GM23338 (cell line): ENCODE measurements around the gene RNF5. TPM values are rescaled to one million over a fixed set of nuclear protein-coding genes. Genes with fewer than 3 reads are reported as not detected.

Source experiments
- ATAC-seq: fragments of 200-7000 bp; cut with Tn5 transposase; 3 replicates; pipeline ENCODE4 v1.9.1; 2020
- DNase-seq: peaks from one replicate; pipeline ENCODE4 v3.0.0-alpha.2; 2015; ENCODE audit warnings: low spot score
- H2AFZ ChIP-seq: fragments of 200-600 bp; sonication (generic); 2 replicates; pipeline ENCODE4 v1.8.0; 2016; ENCODE audit warnings: antibody characterized with exemption, mild to moderate bottlenecking, moderate library complexity
- H3F3A ChIP-seq: fragments of 200-600 bp; sonication (generic); replicated peaks from 2 replicates; pipeline ENCODE4 v1.8.0; 2017; ENCODE audit warnings: antibody characterized with exemption, mixed run types, low read depth
- H3K27ac ChIP-seq: fragments of 200-600 bp; sonication (generic); 2 replicates; pipeline ENCODE4 v1.6.1; 2016; ENCODE audit warnings: low read depth
- H3K27me3 ChIP-seq: fragments of 200-600 bp; sonication (generic); 2 replicates; pipeline ENCODE4 v1.8.0; 2016; ENCODE audit warnings: mild to moderate bottlenecking, mixed run types, moderate library complexity; ENCODE audit not compliant: insufficient read depth
- H3K36me3 ChIP-seq: fragments of 200-600 bp; sonication (generic); 2 replicates; pipeline ENCODE4 v1.8.0; 2016; ENCODE audit warnings: mild to moderate bottlenecking; ENCODE audit not compliant: insufficient read depth
- H3K4me1 ChIP-seq: fragments of 200-600 bp; sonication (generic); 2 replicates; pipeline ENCODE4 v1.8.0; 2016; ENCODE audit warnings: mild to moderate bottlenecking, moderate library complexity; ENCODE audit not compliant: insufficient read depth
- H3K4me2 ChIP-seq: fragments of 200-600 bp; sonication (generic); 2 replicates; pipeline ENCODE4 v1.7.1; 2017; ENCODE audit warnings: mixed run types
- H3K4me3 ChIP-seq: fragments of 200-600 bp; sonication (generic); 2 replicates; pipeline ENCODE4 v1.6.1; 2016; ENCODE audit warnings: mixed run types
- H3K79me2 ChIP-seq: fragments of 200-600 bp; sonication (generic); replicated peaks from 2 replicates; pipeline ENCODE4 v1.8.0; 2017; ENCODE audit warnings: mild to moderate bottlenecking; ENCODE audit not compliant: insufficient read depth
- H3K9me2 ChIP-seq: fragments of 200-600 bp; sonication (generic); 2 replicates; pipeline ENCODE4 v1.8.0; 2017; ENCODE audit not compliant: insufficient read depth
- H4K20me1 ChIP-seq: fragments of 200-600 bp; sonication (generic); replicated peaks from 2 replicates; pipeline ENCODE4 v1.8.0; 2017; ENCODE audit warnings: mild to moderate bottlenecking; ENCODE audit not compliant: insufficient read depth
- H3K27ac Mint-ChIP-seq: 2 replicates; pipeline ENCODE4 v1.8.0; 2020; ENCODE audit warnings: inconsistent platforms, mild to moderate bottlenecking, moderate library complexity, mixed read lengths
- H3K27me3 Mint-ChIP-seq: 3 replicates; pipeline ENCODE4 v1.8.0; 2022; ENCODE audit warnings: low read depth, mild to moderate bottlenecking, moderate library complexity, mixed read lengths, inconsistent platforms; ENCODE audit not compliant: insufficient read depth, poor library complexity
- H3K36me3 Mint-ChIP-seq: 3 replicates; pipeline ENCODE4 v1.8.0; 2021; ENCODE audit warnings: low read depth, mild to moderate bottlenecking, inconsistent platforms, moderate library complexity, mixed read lengths
- H3K4me1 Mint-ChIP-seq: 3 replicates; pipeline ENCODE4 v1.8.0; 2020; ENCODE audit warnings: mild to moderate bottlenecking, inconsistent platforms, mixed read lengths
- H3K4me3 Mint-ChIP-seq: 3 replicates; pipeline ENCODE4 v1.8.0; 2021; ENCODE audit warnings: moderate library complexity, mild to moderate bottlenecking, inconsistent platforms, mixed read lengths
- H3K9me3 Mint-ChIP-seq: 3 replicates; pipeline ENCODE4 v1.8.0; 2020; ENCODE audit warnings: moderate library complexity, mild to moderate bottlenecking, inconsistent platforms, mixed read lengths
- CREB1 ChIP-seq: fragments of 250-450 bp; sonication (Bioruptor Pico); IDR thresholded peaks from 2 replicates; pipeline ENCODE4 v1.5.0; 2020; ENCODE audit warnings: low read depth, mild to moderate bottlenecking, moderate library complexity
- EZH2 ChIP-seq: fragments of 200-600 bp; sonication (generic); IDR thresholded peaks from one replicate; pipeline ENCODE4 v1.8.0; 2017; ENCODE audit warnings: antibody characterized with exemption, mild to moderate bottlenecking, low read depth; ENCODE audit not compliant: unreplicated experiment
- EZH2phosphoT487 ChIP-seq: fragments of 200-600 bp; sonication (generic); IDR thresholded peaks from one replicate; pipeline ENCODE4 v1.8.1; 2018; ENCODE audit warnings: antibody characterized with exemption; ENCODE audit not compliant: unreplicated experiment
- JUNB ChIP-seq: IDR thresholded peaks from one replicate; pipeline ENCODE4 v1.6.1; 2016; ENCODE audit warnings: antibody characterized with exemption; ENCODE audit not compliant: unreplicated experiment
- NANOG ChIP-seq: IDR thresholded peaks from 2 replicates; pipeline ENCODE4 v1.6.1; 2016; ENCODE audit warnings: antibody characterized with exemption, borderline replicate concordance
- POLR2AphosphoS5 ChIP-seq: IDR thresholded peaks from 2 replicates; pipeline ENCODE4 v1.6.1; 2016; ENCODE audit warnings: antibody characterized with exemption, low read depth
- STAT1 ChIP-seq: IDR thresholded peaks from one replicate; pipeline ENCODE4 v1.6.1; 2016; ENCODE audit warnings: antibody characterized with exemption; ENCODE audit not compliant: unreplicated experiment
- ZNF114 ChIP-seq: fragments of 250-450 bp; sonication (Bioruptor Pico); IDR thresholded peaks from 2 replicates; pipeline ENCODE4 v1.5.0; 2020; ENCODE audit warnings: mild to moderate bottlenecking, moderate library complexity
- ZNF331 ChIP-seq: fragments of 250-450 bp; sonication (Bioruptor Pico); IDR thresholded peaks from 2 replicates; pipeline ENCODE4 v1.5.0; 2020; ENCODE audit warnings: low read depth, mild to moderate bottlenecking, moderate library complexity
- polyA plus RNA-seq: library from polyadenylated mRNA; unstranded; fragments of >200 nt; fragmentation: Nextera tagmentation; extraction: Ambion mirVana; gene quantifications from 2 replicates; pipeline ENCODE4 v1.2.1, GENCODE V29; 2016
- total RNA-seq: library from RNA; depleted of rRNA; stranded (reverse); fragments of >200 nt; shearing (Covaris generic); gene quantifications from 2 replicates; pipeline ENCODE4 v1.2.3, GENCODE V29; 2014
- TF ChIP-seq, protein P1 (sequence below), 2 experiments: fragments of 200-600 bp in 1 of 2; sonication (generic) in 1 of 2; conservative IDR thresholded peaks; 2 replicates each; pipeline versions ENCODE4 v1.5.1 to v1.6.1; 2016 to 2017; ENCODE audit warnings: antibody characterized with exemption in 2 of 2, low read depth in 2 of 2, mild to moderate bottlenecking in 2 of 2, moderate library complexity in 1 of 2
- TF ChIP-seq, protein P2 (sequence below): IDR thresholded peaks from 2 replicates; pipeline ENCODE4 v1.6.1; 2016; ENCODE audit warnings: antibody characterized with exemption
- TF ChIP-seq, protein P3 (sequence below): IDR thresholded peaks from one replicate; pipeline ENCODE4 v1.6.1; 2018; ENCODE audit warnings: antibody characterized with exemption; ENCODE audit not compliant: unreplicated experiment

The RNF5 gene
- total and polyA plus RNA-seq, 2 experiments from 2014 or later: 119 to 164 TPM

DNA sequence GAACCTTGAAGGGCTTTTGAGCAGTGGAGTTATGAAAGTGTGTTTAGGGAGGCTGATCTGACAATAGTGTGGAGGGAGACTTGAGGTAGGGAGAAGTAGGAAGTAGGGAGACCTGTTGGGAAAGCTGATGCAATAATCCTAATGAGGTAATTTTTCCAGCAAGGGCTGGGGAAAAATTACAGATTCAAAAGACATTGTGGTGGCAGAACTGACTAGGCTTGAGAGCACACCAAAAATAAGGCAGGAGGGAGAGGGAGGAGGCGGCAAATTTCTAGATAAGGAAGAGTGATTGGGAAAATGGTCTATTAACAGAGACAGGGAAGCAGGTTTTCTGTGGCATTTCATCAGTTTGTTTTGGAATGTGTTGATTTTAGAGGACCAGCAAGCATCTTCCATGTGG, 31.9 kb upstream of the RNF5 start:
- Mint-ChIP-seq H3K36me3 (no peaks in the 10 kb centered on the region), H3K27ac (peak overlapping the region; percentile 79), H3K27me3 (peaks cover 22% of the 10 kb centered on the region), H3K4me3 (peak overlapping the region; percentile 29), H3K4me1 (peaks cover 41% of the 10 kb centered on the region), H3K9me3 (no peaks in the 10 kb centered on the region; the same call in 2 of the 3 replicates)
- DNase-seq: no peak
- Histone ChIP-seq H3K4me3 (no peak overlapping the region), H3K79me2 (no peaks in the 10 kb centered on the region), H3F3A (peaks cover 8% of the 10 kb centered on the region), H4K20me1 (0 out of 2 replicates have a peak, but pooled peaks cover 4% of the 10 kb centered on the region), H3K4me2 (peak overlapping the region; percentile 45), H3K36me3 (no peaks in the 10 kb centered on the region), H3K4me1 (peaks cover 25% of the 10 kb centered on the region), H3K27ac (no peak overlapping the region), H3K9me2 (no peaks in the 10 kb centered on the region; the same call in 1 of the 2 replicates), H3K27me3 (peaks cover 25% of the 10 kb centered on the region), H2AFZ (no peak overlapping the region)
- TF ChIP-seq EZH2 (no peak), CREB1 (CRISPR knock-in tag) (no peak), JUNB (no peak)
- TF ChIP-seq, protein P1, sequence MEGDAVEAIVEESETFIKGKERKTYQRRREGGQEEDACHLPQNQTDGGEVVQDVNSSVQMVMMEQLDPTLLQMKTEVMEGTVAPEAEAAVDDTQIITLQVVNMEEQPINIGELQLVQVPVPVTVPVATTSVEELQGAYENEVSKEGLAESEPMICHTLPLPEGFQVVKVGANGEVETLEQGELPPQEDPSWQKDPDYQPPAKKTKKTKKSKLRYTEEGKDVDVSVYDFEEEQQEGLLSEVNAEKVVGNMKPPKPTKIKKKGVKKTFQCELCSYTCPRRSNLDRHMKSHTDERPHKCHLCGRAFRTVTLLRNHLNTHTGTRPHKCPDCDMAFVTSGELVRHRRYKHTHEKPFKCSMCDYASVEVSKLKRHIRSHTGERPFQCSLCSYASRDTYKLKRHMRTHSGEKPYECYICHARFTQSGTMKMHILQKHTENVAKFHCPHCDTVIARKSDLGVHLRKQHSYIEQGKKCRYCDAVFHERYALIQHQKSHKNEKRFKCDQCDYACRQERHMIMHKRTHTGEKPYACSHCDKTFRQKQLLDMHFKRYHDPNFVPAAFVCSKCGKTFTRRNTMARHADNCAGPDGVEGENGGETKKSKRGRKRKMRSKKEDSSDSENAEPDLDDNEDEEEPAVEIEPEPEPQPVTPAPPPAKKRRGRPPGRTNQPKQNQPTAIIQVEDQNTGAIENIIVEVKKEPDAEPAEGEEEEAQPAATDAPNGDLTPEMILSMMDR (conservative IDR thresholded peaks at IDR 0.05; ENCODE audit: low read depth in 2 of 2): no peak
- no peak for ATAC-seq

DNA sequence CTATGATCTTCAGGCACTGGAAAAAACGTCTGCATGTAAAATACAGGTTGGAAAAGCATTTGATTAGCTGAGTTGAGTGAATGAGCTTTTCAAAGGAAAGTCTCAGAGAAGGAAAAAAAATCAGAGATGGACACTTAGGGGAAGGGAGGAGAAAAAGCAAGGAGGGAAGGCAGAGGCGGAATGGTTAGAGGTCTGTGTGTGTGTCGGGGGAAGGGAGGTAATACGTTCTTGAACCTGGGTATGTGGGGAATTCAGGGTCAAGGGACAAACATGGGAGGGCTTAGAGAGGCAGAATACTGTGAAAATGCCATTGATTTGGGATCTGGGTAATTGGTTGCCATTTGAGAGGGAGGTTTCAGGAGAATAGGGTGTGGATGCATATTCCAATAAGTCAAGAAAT, 31.5 kb upstream of the RNF5 start:
- Mint-ChIP-seq H3K4me3 (peak overlapping the region; percentile 29), H3K9me3 (no peaks in the 10 kb centered on the region; the same call in 2 of the 3 replicates), H3K4me1 (peaks cover 45% of the 10 kb centered on the region), H3K27ac (peak overlapping the region; percentile 79), H3K36me3 (no peaks in the 10 kb centered on the region), H3K27me3 (peaks cover 25% of the 10 kb centered on the region)
- no peak overlapping the region for H3K27ac ChIP-seq
- no peak for ATAC-seq
- peaks cover 29% of the 10 kb centered on the region for H3K27me3 ChIP-seq
- peaks cover 9% of the 10 kb centered on the region for H3F3A ChIP-seq
- H2AFZ ChIP-seq: no peak overlapping the region
- H4K20me1 ChIP-seq: 0 out of 2 replicates have a peak, but pooled peaks cover 5% of the 10 kb centered on the region
- DNase-seq: peak; percentile 69
- H3K4me2 ChIP-seq: peak overlapping the region; percentile 45
- H3K4me1 ChIP-seq: peaks cover 28% of the 10 kb centered on the region
- no peak overlapping the region for H3K4me3 ChIP-seq
- H3K79me2 ChIP-seq: no peaks in the 10 kb centered on the region
- H3K9me2 ChIP-seq: no peaks in the 10 kb centered on the region; the same call in 1 of the 2 replicates
- no peaks in the 10 kb centered on the region for H3K36me3 ChIP-seq
- TF ChIP-seq POLR2AphosphoS5: no peak
- TF ChIP-seq EZH2phosphoT487: no peak
- TF ChIP-seq, protein P2, sequence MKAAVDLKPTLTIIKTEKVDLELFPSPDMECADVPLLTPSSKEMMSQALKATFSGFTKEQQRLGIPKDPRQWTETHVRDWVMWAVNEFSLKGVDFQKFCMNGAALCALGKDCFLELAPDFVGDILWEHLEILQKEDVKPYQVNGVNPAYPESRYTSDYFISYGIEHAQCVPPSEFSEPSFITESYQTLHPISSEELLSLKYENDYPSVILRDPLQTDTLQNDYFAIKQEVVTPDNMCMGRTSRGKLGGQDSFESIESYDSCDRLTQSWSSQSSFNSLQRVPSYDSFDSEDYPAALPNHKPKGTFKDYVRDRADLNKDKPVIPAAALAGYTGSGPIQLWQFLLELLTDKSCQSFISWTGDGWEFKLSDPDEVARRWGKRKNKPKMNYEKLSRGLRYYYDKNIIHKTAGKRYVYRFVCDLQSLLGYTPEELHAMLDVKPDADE: no peak
- TF ChIP-seq, protein P1 (conservative IDR thresholded peaks at IDR 0.05; ENCODE audit: low read depth in 2 of 2): no peak
- TF ChIP-seq JUNB: no peak
- no peak for TF ChIP-seq STAT1
- no peak for TF ChIP-seq NANOG
- no peak for TF ChIP-seq CREB1 (CRISPR knock-in tag)
- no peak for TF ChIP-seq EZH2
- no peak for TF ChIP-seq ZNF114
- no peak for TF ChIP-seq ZNF331
- TF ChIP-seq, protein P3, sequence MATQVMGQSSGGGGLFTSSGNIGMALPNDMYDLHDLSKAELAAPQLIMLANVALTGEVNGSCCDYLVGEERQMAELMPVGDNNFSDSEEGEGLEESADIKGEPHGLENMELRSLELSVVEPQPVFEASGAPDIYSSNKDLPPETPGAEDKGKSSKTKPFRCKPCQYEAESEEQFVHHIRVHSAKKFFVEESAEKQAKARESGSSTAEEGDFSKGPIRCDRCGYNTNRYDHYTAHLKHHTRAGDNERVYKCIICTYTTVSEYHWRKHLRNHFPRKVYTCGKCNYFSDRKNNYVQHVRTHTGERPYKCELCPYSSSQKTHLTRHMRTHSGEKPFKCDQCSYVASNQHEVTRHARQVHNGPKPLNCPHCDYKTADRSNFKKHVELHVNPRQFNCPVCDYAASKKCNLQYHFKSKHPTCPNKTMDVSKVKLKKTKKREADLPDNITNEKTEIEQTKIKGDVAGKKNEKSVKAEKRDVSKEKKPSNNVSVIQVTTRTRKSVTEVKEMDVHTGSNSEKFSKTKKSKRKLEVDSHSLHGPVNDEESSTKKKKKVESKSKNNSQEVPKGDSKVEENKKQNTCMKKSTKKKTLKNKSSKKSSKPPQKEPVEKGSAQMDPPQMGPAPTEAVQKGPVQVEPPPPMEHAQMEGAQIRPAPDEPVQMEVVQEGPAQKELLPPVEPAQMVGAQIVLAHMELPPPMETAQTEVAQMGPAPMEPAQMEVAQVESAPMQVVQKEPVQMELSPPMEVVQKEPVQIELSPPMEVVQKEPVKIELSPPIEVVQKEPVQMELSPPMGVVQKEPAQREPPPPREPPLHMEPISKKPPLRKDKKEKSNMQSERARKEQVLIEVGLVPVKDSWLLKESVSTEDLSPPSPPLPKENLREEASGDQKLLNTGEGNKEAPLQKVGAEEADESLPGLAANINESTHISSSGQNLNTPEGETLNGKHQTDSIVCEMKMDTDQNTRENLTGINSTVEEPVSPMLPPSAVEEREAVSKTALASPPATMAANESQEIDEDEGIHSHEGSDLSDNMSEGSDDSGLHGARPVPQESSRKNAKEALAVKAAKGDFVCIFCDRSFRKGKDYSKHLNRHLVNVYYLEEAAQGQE: no peak
